Activated CD4-positive, alpha-beta T cell treated with anti-CD3 and anti-CD28 coated beads, Interleukin-2, amount 50 U/mL, for 16 hours (primary cell): Measurements from ENCODE around the gene C4orf54.

ENCODE experiments used
- DNase-seq: peaks from one replicate; pipeline ENCODE4 v3.0.0-alpha.2; 2020

Gene C4orf54

GRCh38 chr4:99657798-99658197 lies at the start of gene C4orf54:
C4orf54 (minus strand) TSS chr4:99657828; CDS start chr4:99654648, 3,180 bp downstream.
- no peak for DNase-seq

- DNase-seq: no peak
Observed at GRCh38 chr4:99705891-99706290, 48.3 kb upstream of the C4orf54 start.

GRCh38 chr4:99696801-99697200 lies 39.2 kb upstream of the C4orf54 start:
- no peak for DNase-seq

- DNase-seq: no peak
Observed at GRCh38 chr4:99693140-99693539, 35.5 kb upstream of the C4orf54 start.

GRCh38 chr4:99690990-99691389 lies 33.4 kb upstream of the C4orf54 start:
- no peak for DNase-seq

GRCh38 chr4:99690472-99690871 lies 32.8 kb upstream of the C4orf54 start:
- DNase-seq: no peak

- no peak for DNase-seq
Observed at GRCh38 chr4:99687120-99687519, 29.5 kb upstream of the C4orf54 start.

- DNase-seq: no peak
Observed at GRCh38 chr4:99685234-99685633, 27.6 kb upstream of the C4orf54 start.

GRCh38 chr4:99683895-99684294 lies 26.3 kb upstream of the C4orf54 start:
- DNase-seq: no peak

GRCh38 chr4:99679976-99680375 lies 22.3 kb upstream of the C4orf54 start:
- DNase-seq: no peak

- no peak for DNase-seq
Observed at GRCh38 chr4:99679204-99679603, 21.6 kb upstream of the C4orf54 start.

- no peak for DNase-seq
Observed at GRCh38 chr4:99677161-99677560, 19.5 kb upstream of the C4orf54 start.

- DNase-seq: no peak
Observed at GRCh38 chr4:99670409-99671073, 12.9 kb upstream of the C4orf54 start.

GRCh38 chr4:99669084-99669483 lies 11.5 kb upstream of the C4orf54 start:
- no peak for DNase-seq

- DNase-seq: no peak
Observed at GRCh38 chr4:99668472-99668871, 10.8 kb upstream of the C4orf54 start.

GRCh38 chr4:99665983-99666382 lies 8.4 kb upstream of the C4orf54 start:
- DNase-seq: no peak

- DNase-seq: no peak
Observed at GRCh38 chr4:99664716-99665115, 7.1 kb upstream of the C4orf54 start.

- DNase-seq: no peak
Observed at GRCh38 chr4:99661907-99662306, 4.3 kb upstream of the C4orf54 start.

- DNase-seq: no peak
Observed at GRCh38 chr4:99658666-99659065, 1.0 kb upstream of the C4orf54 start.

- DNase-seq: no peak
Observed at GRCh38 chr4:99655308-99656081, 2.1 kb downstream of the C4orf54 start.

GRCh38 chr4:99654361-99654761 lies 3.3 kb downstream of the C4orf54 start:
- no peak for DNase-seq

GRCh38 chr4:99653916-99654315 lies 3.7 kb downstream of the C4orf54 start:
- no peak for DNase-seq

GRCh38 chr4:99652596-99653436 lies 4.8 kb downstream of the C4orf54 start:
- no peak for DNase-seq
